M059J (cell line): Measurements from ENCODE around the gene ZNF485. TPM values are rescaled to one million over a fixed set of nuclear protein-coding genes. Genes with fewer than 3 reads are reported as not detected.

Experiments
- total RNA-seq: library from RNA; depleted of rRNA; stranded (reverse); fragments of >200 nt; shearing (Covaris generic); gene quantifications from 2 replicates; pipeline ENCODE4 v1.2.3, GENCODE V29; 2014; rRNA removed

ZNF485 gene
- total RNA-seq, 1 experiment from 2014 or later, result 4.0 TPM

Other genes with a start within 250 kb of the ZNF485 start
- not detected in 2 replicates for gene FXYD4, start 234.8 kb upstream of the ZNF485 start, total RNA-seq
- 129 and 179 TPM in 2 replicates for gene HNRNPF, start 197.3 kb upstream of the ZNF485 start, total RNA-seq
- 1.0 and 2.6 TPM in 2 replicates for gene ZNF487, start 169.3 kb upstream of the ZNF485 start, total RNA-seq
- 1.3 and 5.2 TPM in 2 replicates for gene ZNF239, start 31.8 kb upstream of the ZNF485 start, total RNA-seq
- gene ZNF32, start 42.4 kb downstream of the ZNF485 start, total RNA-seq, result 34.2 and 37.0 TPM in 2 replicates